Neural cell (in vitro differentiated cells): ENCODE results near the gene UMODL1. TPM values are rescaled to one million over a fixed set of nuclear protein-coding genes. Genes with fewer than 3 reads are reported as not detected.

Experiments used
- H2AFZ ChIP-seq: fragments of 200-600, 300-800 bp; sonication (generic), shearing (Covaris generic); 2 replicates; pipeline ENCODE4 v1.6.0; 2014; ENCODE audit warnings: low read depth, mild to moderate bottlenecking, antibody characterized with exemption, low read length, moderate library complexity
- H3F3A ChIP-seq: fragments of 200-600 bp; shearing (Covaris generic); 2 replicates; pipeline ENCODE4 v1.6.1; 2016; ENCODE audit warnings: mild to moderate bottlenecking, moderate library complexity, mixed read lengths, antibody characterized with exemption, low read length; ENCODE audit not compliant: insufficient read depth, poor library complexity, severe bottlenecking
- H3K27ac ChIP-seq: fragments of 200-600, 300-800 bp; sonication (generic), shearing (Covaris generic); 2 replicates; pipeline ENCODE4 v1.5.1; 2014; ENCODE audit warnings: mild to moderate bottlenecking, low read length, moderate library complexity
- H3K27me3 ChIP-seq: fragments of 300-800, 200-600 bp; sonication (generic), shearing (Covaris generic); 2 replicates; pipeline ENCODE4 v1.6.0; 2014; ENCODE audit warnings: mild to moderate bottlenecking, low read depth, low read length, moderate library complexity; ENCODE audit not compliant: insufficient read depth
- H3K36me3 ChIP-seq: fragments of 300-800, 200-600 bp; sonication (generic), shearing (Covaris generic); 2 replicates; pipeline ENCODE4 v1.5.1; 2014; ENCODE audit warnings: mild to moderate bottlenecking, antibody characterized with exemption, low read length, moderate library complexity; ENCODE audit not compliant: insufficient read depth
- H3K4me2 ChIP-seq: fragments of 300-800, 200-600 bp; sonication (generic), shearing (Covaris generic); 2 replicates; pipeline ENCODE4 v1.6.0; 2014; ENCODE audit warnings: mild to moderate bottlenecking, low read length
- H3K4me3 ChIP-seq: fragments of 300-800, 200-600 bp; sonication (generic), shearing (Covaris generic); 2 replicates; pipeline ENCODE4 v1.5.1; 2014; ENCODE audit warnings: mild to moderate bottlenecking, low read length, moderate library complexity
- H3K79me2 ChIP-seq: fragments of 200-600 bp; shearing (Covaris generic); replicated peaks from 2 replicates; pipeline ENCODE4 v1.6.0; 2014; ENCODE audit warnings: mild to moderate bottlenecking, low read length, moderate library complexity; ENCODE audit not compliant: insufficient read depth
- H3K9ac ChIP-seq: fragments of 300-800, 200-600 bp; sonication (generic), shearing (Covaris generic); 2 replicates; pipeline ENCODE4 v1.6.1; 2016; ENCODE audit warnings: mild to moderate bottlenecking, low read length, mixed read lengths
- H3K9me2 ChIP-seq: fragments of 200-600 bp; shearing (Covaris generic); 2 replicates; pipeline ENCODE4 v1.6.1; 2016; ENCODE audit warnings: mild to moderate bottlenecking, low read length, mixed read lengths; ENCODE audit not compliant: insufficient read depth
- H3K9me3 ChIP-seq: fragments of 200-600, 300-800 bp; sonication (generic), shearing (Covaris generic); 2 replicates; pipeline ENCODE4 v1.6.1; 2016; ENCODE audit warnings: mild to moderate bottlenecking, mixed run types, low read length, moderate library complexity, mixed read lengths
- H4K20me1 ChIP-seq: fragments of 200-600 bp; shearing (Covaris generic); 2 replicates; pipeline ENCODE4 v1.6.1; 2016; ENCODE audit warnings: mild to moderate bottlenecking, mixed run types; ENCODE audit not compliant: insufficient read depth
- CTCF ChIP-seq: fragments of 450-650 bp; IDR thresholded peaks from 2 replicates; pipeline ENCODE4 v1.5.1; 2014; ENCODE audit warnings: antibody characterized with exemption, mild to moderate bottlenecking, moderate library complexity; ENCODE audit not compliant: poor library complexity, severe bottlenecking
- EP300 ChIP-seq: fragments of 450-650 bp; conservative IDR thresholded peaks from 2 replicates; pipeline ENCODE4 v1.6.1; 2014; ENCODE audit warnings: antibody characterized with exemption, mild to moderate bottlenecking, moderate library complexity; ENCODE audit not compliant: poor library complexity, severe bottlenecking
- EZH2 ChIP-seq: fragments of 200-600, 300-800 bp; shearing (Covaris generic), sonication (generic); IDR thresholded peaks from 2 replicates; pipeline ENCODE4 v1.6.1; 2014; ENCODE audit warnings: antibody characterized with exemption, low read length, borderline replicate concordance, mild to moderate bottlenecking; ENCODE audit not compliant: insufficient read depth, poor library complexity, severe bottlenecking
- MXI1 ChIP-seq: fragments of 450-650 bp; conservative IDR thresholded peaks from 2 replicates; pipeline ENCODE4 v1.6.1; 2014; ENCODE audit warnings: antibody characterized with exemption, mild to moderate bottlenecking; ENCODE audit not compliant: poor library complexity, severe bottlenecking
- POLR2AphosphoS5 ChIP-seq: IDR thresholded peaks from 2 replicates; pipeline ENCODE4 v1.6.1; 2012
- RAD21 ChIP-seq: fragments of 450-650 bp; conservative IDR thresholded peaks from 2 replicates; pipeline ENCODE4 v1.6.1; 2014; ENCODE audit warnings: antibody characterized with exemption, mild to moderate bottlenecking, moderate library complexity
- SMC3 ChIP-seq: fragments of 450-650 bp; conservative IDR thresholded peaks from 2 replicates; pipeline ENCODE4 v1.6.1; 2014; ENCODE audit warnings: antibody characterized with exemption, mild to moderate bottlenecking, moderate library complexity; ENCODE audit not compliant: poor library complexity
- TAF1 ChIP-seq: IDR thresholded peaks from 2 replicates; pipeline ENCODE4 v1.6.1; 2012; ENCODE audit warnings: low read depth
- polyA plus RNA-seq: library from polyadenylated mRNA; depleted of rRNA; stranded (reverse); fragments of >200 nt; gene quantifications from 2 replicates; pipeline ENCODE4 v1.2.3, GENCODE V29; 2014
- TF ChIP-seq, protein P1 (sequence below): IDR thresholded peaks from 2 replicates; pipeline ENCODE4 v1.6.1; 2012; ENCODE audit warnings: borderline replicate concordance

UMODL1 gene
- polyA plus RNA-seq, 1 donor from 2014 or later, result 0.11 TPM

GRCh38 chr21:42031816-42032215 lies 39.3 kb upstream of the UMODL1 start:
- H3K4me2 ChIP-seq, result no peak overlapping the region
- no peak overlapping the region for H2AFZ ChIP-seq
- H3K9me3 ChIP-seq, result no peaks in the 10 kb centered on the region
- no peaks in the 10 kb centered on the region for H4K20me1 ChIP-seq
- H3K27ac ChIP-seq, result no peak overlapping the region
- no peak overlapping the region for H3K4me3 ChIP-seq
- H3F3A ChIP-seq, result no peaks in the 10 kb centered on the region
- no peaks in the 10 kb centered on the region for H3K36me3 ChIP-seq
- no peaks in the 10 kb centered on the region for H3K27me3 ChIP-seq
- no peaks in the 10 kb centered on the region for H3K79me2 ChIP-seq
- H3K9ac ChIP-seq, result no peak overlapping the region
- no peaks in the 10 kb centered on the region for H3K9me2 ChIP-seq
- no peak for TF ChIP-seq EZH2
- no peak for TF ChIP-seq EP300
- TF ChIP-seq, protein P1, sequence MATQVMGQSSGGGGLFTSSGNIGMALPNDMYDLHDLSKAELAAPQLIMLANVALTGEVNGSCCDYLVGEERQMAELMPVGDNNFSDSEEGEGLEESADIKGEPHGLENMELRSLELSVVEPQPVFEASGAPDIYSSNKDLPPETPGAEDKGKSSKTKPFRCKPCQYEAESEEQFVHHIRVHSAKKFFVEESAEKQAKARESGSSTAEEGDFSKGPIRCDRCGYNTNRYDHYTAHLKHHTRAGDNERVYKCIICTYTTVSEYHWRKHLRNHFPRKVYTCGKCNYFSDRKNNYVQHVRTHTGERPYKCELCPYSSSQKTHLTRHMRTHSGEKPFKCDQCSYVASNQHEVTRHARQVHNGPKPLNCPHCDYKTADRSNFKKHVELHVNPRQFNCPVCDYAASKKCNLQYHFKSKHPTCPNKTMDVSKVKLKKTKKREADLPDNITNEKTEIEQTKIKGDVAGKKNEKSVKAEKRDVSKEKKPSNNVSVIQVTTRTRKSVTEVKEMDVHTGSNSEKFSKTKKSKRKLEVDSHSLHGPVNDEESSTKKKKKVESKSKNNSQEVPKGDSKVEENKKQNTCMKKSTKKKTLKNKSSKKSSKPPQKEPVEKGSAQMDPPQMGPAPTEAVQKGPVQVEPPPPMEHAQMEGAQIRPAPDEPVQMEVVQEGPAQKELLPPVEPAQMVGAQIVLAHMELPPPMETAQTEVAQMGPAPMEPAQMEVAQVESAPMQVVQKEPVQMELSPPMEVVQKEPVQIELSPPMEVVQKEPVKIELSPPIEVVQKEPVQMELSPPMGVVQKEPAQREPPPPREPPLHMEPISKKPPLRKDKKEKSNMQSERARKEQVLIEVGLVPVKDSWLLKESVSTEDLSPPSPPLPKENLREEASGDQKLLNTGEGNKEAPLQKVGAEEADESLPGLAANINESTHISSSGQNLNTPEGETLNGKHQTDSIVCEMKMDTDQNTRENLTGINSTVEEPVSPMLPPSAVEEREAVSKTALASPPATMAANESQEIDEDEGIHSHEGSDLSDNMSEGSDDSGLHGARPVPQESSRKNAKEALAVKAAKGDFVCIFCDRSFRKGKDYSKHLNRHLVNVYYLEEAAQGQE, result no peak
- TF ChIP-seq RAD21, result no peak
- TF ChIP-seq SMC3, result no peak
- TF ChIP-seq POLR2AphosphoS5, result no peak
- TF ChIP-seq MXI1, result no peak
- no peak for TF ChIP-seq TAF1
- no peak for TF ChIP-seq CTCF

- Histone ChIP-seq H3K27ac (no peak overlapping the region), H3K4me3 (no peak overlapping the region), H3K9me2 (no peaks in the 10 kb centered on the region), H3K9me3 (no peaks in the 10 kb centered on the region), H2AFZ (no peak overlapping the region), H3K36me3 (no peaks in the 10 kb centered on the region), H3K79me2 (no peaks in the 10 kb centered on the region), H3K27me3 (no peaks in the 10 kb centered on the region), H3K9ac (no peak overlapping the region), H4K20me1 (no peaks in the 10 kb centered on the region), H3F3A (no peaks in the 10 kb centered on the region), H3K4me2 (no peak overlapping the region)
- TF ChIP-seq SMC3 (no peak), CTCF (no peak), EZH2 (no peak)
These were observed 38.9 kb upstream of the UMODL1 start for GRCh38 chr21:42032266-42032665.
